Ovary (tissue), 10 donors: Measurements from ENCODE around the gene ANKAR. TPM values are rescaled to one million over a fixed set of nuclear protein-coding genes. Genes with fewer than 3 reads are reported as not detected.

Experiments
- DNase-seq, 5 donors: peaks; one replicate each; pipeline ENCODE4 v3.0.0-alpha.2; 2019 to 2020
- H3K27ac ChIP-seq, 2 donors: fragments of 200-600 bp; one replicate each; pipeline versions ENCODE4 v1.5.1 to v1.8.0; 2019 to 2022
- H3K27me3 ChIP-seq: fragments of 200-600 bp; one replicate; pipeline ENCODE4 v1.8.0; 2022
- H3K36me3 ChIP-seq: fragments of 200-600 bp; sonication (generic); one replicate; pipeline ENCODE4 v1.5.1; 2019
- H3K4me1 ChIP-seq: one replicate; pipeline ENCODE4 v1.8.1; 2013; ENCODE audit warnings: mild to moderate bottlenecking, moderate library complexity; ENCODE audit not compliant: insufficient read depth
- H3K4me3 ChIP-seq: fragments of 200-600 bp; sonication (generic); one replicate; pipeline ENCODE4 v1.5.1; 2017
- H3K9me3 ChIP-seq, 2 donors: fragments of 200-600 bp in 1 of 2; sonication (generic) in 1 of 2; one replicate each; pipeline versions ENCODE4 v1.5.1 to v1.8.1; 2013 to 2019; ENCODE audit warnings: mild to moderate bottlenecking in 1 of 2, moderate library complexity in 1 of 2
- EP300 ChIP-seq: sonication (generic); formaldehyde crosslinking; IDR thresholded peaks from one replicate; pipeline ENCODE4 v1.6.1; 2017; ENCODE audit warnings: antibody characterized with exemption
- POLR2A ChIP-seq: fragments of 450-650 bp; IDR thresholded peaks from one replicate; pipeline ENCODE4 v1.6.1; 2017; ENCODE audit warnings: antibody characterized with exemption, mild to moderate bottlenecking, moderate library complexity
- WGBS, 3 donors: extraction: QIAGEN DNeasy Blood & Tissue Kit in 1 of 3; methylation state at CpG; one replicate each; pipeline versions ENCODE4 v1.1.5 to v1.1.7; 2013 to 2017; 5-methylcytosine and 5-hydroxymethylcytosine counted together
- intact Hi-C, 4 donors: fragments of 100-400 bp; cut with DNase I; formaldehyde crosslinking; loops; one replicate each; pipeline versions ENCODE4 v1.11.0 to v1.15.1; 2022 to 2023
- long read RNA-seq, 3 donors: library from polyadenylated mRNA in 2 of 3; unstranded in 2 of 3; transcript quantifications; one replicate each; pipeline ENCODE4 v2.0.0 and lab custom pipeline, GENCODE V29; 2021 to 2026
- polyA plus RNA-seq, 2 donors: library from polyadenylated mRNA; stranded (reverse); fragments of 200-250 nt in 1 of 2; fragments of 350-450 nt in 1 of 2; fragmentation: Illumina TruSeq in 1 of 2; extraction: RNeasy Lipid Tissue Mini Kit (QIAGEN cat#74804) in 1 of 2; gene quantifications; one replicate each; pipeline ENCODE4 v1.2.3, GENCODE V29; 2013 to 2014
- total RNA-seq, 7 donors: library from RNA; depleted of rRNA in 2 of 7; stranded (reverse); fragments of >200 nt in 2 of 7; fragmentation: NEBNext Ultra II Directional in 3 of 7; extraction: Animal tissue kit (Norgen Biotek cat#: 25700) in 3 of 7; gene quantifications; one replicate each; pipeline versions ENCODE4 v1.1.0 to v1.2.4, GENCODE V29; 2016 to 2023
- TF ChIP-seq, protein P1 (sequence below), 3 donors: fragments of 450-650 bp in 2 of 3; fragments of 200-600 bp in 1 of 3; IDR thresholded peaks; one replicate each; pipeline versions ENCODE4 v1.5.1 to v1.8.0; 2016 to 2022; ENCODE audit warnings: antibody characterized with exemption in 3 of 3, mild to moderate bottlenecking in 1 of 3
- donor health status: DM: no; HTN: no; CAD: no; lungs with moderate emphysema.
- donor health status: DM: no; HTN: no; CAD: no.
- donor health status: Bipolar disorder and iron deficiency.
- donor health status: DM: yes; HTN: yes; CAD: no.
- donor health status: DM: no; HTN: no; CAD: no.
- donor health status: DM: yes; HTN: yes; CAD: no.

ANKAR gene, protein sequence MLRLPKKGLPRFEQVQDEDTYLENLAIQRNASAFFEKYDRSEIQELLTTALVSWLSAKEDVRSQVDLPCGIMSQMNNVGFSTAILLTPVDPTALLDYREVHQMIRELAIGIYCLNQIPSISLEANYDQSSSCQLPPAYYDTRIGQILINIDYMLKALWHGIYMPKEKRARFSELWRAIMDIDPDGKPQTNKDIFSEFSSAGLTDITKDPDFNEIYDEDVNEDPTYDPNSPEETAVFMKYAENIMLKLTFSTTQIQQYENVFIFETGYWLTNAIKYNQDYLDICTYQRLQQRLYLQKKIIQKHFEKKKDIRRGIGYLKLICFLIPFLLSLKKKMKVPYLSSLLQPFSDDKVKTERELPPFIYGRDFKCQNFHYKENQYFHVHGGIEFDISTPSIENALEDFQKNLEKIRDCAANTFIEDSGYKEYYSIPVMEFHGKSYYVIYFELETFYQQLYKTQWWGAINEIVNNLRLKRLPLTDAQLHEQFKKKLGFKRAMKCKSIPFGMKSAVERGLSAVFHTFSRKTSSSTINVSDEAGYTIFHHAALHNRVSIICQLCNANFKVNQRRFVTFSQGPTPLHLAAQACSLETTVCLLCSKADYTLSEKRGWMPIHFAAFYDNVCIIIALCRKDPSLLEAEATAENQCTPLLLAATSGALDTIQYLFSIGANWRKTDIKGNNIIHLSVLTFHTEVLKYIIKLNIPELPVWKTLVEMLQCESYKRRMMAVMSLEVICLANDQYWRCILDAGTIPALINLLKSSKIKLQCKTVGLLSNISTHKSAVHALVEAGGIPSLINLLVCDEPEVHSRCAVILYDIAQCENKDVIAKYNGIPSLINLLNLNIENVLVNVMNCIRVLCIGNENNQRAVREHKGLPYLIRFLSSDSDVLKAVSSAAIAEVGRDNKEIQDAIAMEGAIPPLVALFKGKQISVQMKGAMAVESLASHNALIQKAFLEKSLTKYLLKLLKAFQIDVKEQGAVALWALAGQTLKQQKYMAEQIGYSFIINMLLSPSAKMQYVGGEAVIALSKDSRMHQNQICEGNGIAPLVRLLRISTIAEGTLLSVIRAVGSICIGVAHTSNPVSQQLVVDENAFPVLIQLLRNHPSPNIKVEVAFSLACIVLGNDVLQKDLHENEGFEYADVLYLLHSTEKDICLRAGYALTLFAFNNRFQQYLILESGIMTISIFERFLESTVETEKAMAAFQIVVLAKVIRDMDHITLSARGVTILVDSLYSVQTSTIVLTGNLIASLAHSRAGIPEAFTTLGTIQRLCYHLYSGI (N-terminal part only)
- total RNA-seq (10 to 100 TPM in 6 of 7 donors, 1 to 10 TPM in 1; 9.9 to 23.2 (median 17.9) TPM), polyA plus RNA-seq (1 to 10 TPM; 3.6 to 7.4 TPM)
- long read RNA-seq, donor 1, partial matches to known transcripts = 1 of 9 reads
- long read RNA-seq, donor 1, other reads (novel, unspliced or antisense) = 8 of 9 reads
- long read RNA-seq, donor 2 = 0 reads
- long read RNA-seq, donor 3, partial matches to known transcripts = 0 of 4 reads
- long read RNA-seq, donor 3, other reads (novel, unspliced or antisense) = 4 of 4 reads

DNA sequence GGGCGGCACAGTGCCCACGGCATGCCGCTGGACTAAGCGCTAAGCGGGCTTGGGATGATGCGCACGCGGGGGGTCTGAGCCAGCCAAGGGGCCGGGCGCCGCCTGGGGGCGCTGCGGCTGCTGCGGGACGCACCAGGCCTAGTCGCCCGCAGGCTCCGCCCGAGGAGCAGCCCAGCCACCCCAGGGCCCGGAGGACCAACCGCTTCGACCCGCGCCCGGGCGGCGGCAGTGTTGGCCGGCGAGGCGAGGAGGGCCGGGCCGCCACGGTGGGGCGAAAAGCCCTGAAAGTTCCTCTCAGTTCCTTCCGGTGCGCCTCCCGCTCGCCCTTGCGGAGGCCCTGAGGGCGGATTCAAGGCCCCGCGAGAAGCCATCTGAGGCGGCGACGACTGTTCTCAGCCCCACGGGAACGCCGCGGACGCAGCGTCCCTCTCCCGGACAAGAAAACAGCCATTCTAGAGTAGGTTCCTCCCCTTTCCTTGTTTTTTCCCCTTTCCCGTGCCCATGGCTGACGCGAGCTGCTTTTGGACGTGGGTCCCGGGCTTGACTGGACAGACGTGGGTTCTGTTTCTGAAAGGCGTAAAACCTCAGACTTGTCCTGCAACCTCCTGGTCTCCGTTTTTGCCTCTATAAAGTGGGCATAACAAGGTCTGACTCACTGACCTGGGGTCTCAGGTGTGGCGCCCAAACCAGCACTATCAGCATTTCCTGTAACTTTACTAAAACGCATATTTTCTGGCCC is at the start of gene ANKAR:
TSS of gene ANKAR (plus strand) at position 297 of the 739 bp plus-strand sequence. CDS start 1,821 bp downstream, outside the sequence.
- peak; percentile 90 to 95 (median 93) for DNase-seq
- Histone ChIP-seq H3K27ac (peak within 1 kb of the TSS; percentile 93 to 94), H3K4me3 (peak within 1 kb of the TSS; percentile 57), H3K4me1 (peaks cover 3% of the 10 kb centered on the region), H3K9me3 (no peaks in the 10 kb centered on the region), H3K27me3 (no peaks in the 10 kb centered on the region), H3K36me3 (no peaks in the 10 kb centered on the region)
- intact Hi-C loops = no loop called here
- no peak for TF ChIP-seq EP300
- TF ChIP-seq, protein P1, sequence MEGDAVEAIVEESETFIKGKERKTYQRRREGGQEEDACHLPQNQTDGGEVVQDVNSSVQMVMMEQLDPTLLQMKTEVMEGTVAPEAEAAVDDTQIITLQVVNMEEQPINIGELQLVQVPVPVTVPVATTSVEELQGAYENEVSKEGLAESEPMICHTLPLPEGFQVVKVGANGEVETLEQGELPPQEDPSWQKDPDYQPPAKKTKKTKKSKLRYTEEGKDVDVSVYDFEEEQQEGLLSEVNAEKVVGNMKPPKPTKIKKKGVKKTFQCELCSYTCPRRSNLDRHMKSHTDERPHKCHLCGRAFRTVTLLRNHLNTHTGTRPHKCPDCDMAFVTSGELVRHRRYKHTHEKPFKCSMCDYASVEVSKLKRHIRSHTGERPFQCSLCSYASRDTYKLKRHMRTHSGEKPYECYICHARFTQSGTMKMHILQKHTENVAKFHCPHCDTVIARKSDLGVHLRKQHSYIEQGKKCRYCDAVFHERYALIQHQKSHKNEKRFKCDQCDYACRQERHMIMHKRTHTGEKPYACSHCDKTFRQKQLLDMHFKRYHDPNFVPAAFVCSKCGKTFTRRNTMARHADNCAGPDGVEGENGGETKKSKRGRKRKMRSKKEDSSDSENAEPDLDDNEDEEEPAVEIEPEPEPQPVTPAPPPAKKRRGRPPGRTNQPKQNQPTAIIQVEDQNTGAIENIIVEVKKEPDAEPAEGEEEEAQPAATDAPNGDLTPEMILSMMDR (IDR thresholded peaks at IDR 0.05) = peak; percentile 89 to 96 (median 91)
- peak; percentile 60 for TF ChIP-seq POLR2A
- WGBS, 3 donors = 0 to 1% (median 0%) methylated on average over 32 to 62 of the region's 62 CpGs

DNA sequence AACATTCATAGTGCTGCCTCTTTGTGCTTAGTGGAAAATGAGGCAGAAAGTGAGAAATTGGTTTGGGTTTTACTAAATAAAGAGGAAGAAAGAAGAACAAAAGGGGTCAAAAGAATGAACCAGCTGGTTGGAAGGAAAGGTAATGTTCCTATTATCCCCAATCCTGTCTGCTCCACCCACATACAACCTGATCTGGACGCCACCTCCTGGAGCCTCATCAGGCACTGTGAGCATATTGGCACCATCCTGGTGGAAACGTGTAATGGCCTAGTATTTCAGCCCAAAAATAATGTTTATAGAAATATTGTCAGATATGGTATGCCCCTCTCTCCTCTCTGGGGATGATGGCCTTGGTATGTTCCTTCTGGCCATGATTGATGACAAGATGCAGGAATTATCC is 48.8 kb upstream of the ANKAR start:
- intact Hi-C loops = no loop called here
- peaks cover 3% of the 10 kb centered on the region for H3K4me1 ChIP-seq
- no peaks in the 10 kb centered on the region for H3K27me3 ChIP-seq
- no peaks in the 10 kb centered on the region for H3K9me3 ChIP-seq
- no peak for DNase-seq
- no peak overlapping the region for H3K27ac ChIP-seq
- H3K36me3 ChIP-seq = no peaks in the 10 kb centered on the region
- TF ChIP-seq POLR2A (no peak), EP300 (no peak)
- TF ChIP-seq, protein P1 (IDR thresholded peaks at IDR 0.05) = no peak
- H3K4me3 ChIP-seq = no peak overlapping the region
- WGBS, 3 donors = 85 to 89% (median 86%) methylated on average over 2 of the region's 2 CpGs

DNA sequence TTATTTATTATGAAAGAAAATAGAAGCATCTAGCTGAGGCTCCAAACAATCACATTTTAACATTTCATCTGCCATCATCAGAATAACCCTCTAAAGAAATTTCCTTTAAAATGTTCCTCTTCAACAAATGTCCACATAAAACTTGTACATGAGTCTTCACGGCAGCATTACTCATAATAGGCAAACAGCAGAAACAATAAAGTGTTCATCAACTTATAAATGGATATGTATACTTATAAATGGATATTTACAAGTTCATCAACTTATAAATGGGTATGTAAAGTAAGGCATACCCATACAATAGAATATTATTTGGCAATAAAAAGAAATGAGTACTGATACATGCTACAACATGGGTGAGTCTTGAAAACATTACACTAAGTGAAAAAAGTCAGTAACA is 46.7 kb upstream of the ANKAR start:
- no peaks in the 10 kb centered on the region for H3K9me3 ChIP-seq
- DNase-seq = no peak
- no peak overlapping the region for H3K27ac ChIP-seq
- intact Hi-C loops = no loop called here
- no peaks in the 10 kb centered on the region for H3K27me3 ChIP-seq
- H3K36me3 ChIP-seq = no peaks in the 10 kb centered on the region
- H3K4me1 ChIP-seq = peaks cover 3% of the 10 kb centered on the region
- no peak overlapping the region for H3K4me3 ChIP-seq
- 89 to 92% (median 90%) methylated on average over 1 of the region's 1 CpG for WGBS, 3 donors
- TF ChIP-seq, protein P1 (IDR thresholded peaks at IDR 0.05) = no peak
- TF ChIP-seq POLR2A (no peak), EP300 (no peak)
